ENCODE data around the gene HSPG2.
"Not testable (repeated sequence)": the region's sequence is repeated elsewhere in the genome, so short reads cannot be mapped to it uniquely, and the experiment has no call there.

HSPG2 gene

DNA sequence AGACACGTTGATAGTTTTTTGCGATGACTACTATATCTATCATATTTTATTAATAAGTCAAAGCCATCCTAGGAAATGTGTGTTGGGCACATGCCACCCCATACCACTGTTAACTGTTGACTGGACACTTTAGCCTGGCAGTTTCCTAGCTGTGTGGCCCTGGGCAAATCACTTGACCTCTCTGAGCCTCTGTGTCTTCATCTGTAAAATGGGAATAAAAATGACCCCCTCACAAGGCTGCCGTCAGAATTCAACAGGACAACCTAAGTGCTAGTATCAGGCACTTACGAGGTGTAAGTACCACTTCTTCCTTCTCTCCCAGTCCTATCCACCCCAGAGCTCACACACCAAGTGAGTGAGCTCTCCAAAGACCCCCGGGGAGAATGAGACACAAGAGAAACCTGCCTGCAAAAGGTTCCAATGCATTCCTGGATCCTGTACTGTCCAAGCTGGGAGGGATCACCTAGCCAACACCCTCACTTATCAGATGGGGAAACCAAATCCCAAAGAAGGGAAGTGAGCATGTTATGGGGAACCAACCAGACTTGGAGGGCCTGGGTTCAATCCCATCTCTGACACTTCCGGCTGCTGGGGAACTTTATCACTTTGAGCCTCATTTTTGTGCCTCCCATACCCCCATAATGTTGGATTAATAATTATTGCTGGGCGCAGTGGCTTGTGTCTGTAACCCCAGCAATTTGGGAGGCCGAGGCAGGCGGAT, 24.9 kb downstream of the HSPG2 start:
- no peak for DNase-seq (ENCODE audit: low read depth, low spot score)

DNA sequence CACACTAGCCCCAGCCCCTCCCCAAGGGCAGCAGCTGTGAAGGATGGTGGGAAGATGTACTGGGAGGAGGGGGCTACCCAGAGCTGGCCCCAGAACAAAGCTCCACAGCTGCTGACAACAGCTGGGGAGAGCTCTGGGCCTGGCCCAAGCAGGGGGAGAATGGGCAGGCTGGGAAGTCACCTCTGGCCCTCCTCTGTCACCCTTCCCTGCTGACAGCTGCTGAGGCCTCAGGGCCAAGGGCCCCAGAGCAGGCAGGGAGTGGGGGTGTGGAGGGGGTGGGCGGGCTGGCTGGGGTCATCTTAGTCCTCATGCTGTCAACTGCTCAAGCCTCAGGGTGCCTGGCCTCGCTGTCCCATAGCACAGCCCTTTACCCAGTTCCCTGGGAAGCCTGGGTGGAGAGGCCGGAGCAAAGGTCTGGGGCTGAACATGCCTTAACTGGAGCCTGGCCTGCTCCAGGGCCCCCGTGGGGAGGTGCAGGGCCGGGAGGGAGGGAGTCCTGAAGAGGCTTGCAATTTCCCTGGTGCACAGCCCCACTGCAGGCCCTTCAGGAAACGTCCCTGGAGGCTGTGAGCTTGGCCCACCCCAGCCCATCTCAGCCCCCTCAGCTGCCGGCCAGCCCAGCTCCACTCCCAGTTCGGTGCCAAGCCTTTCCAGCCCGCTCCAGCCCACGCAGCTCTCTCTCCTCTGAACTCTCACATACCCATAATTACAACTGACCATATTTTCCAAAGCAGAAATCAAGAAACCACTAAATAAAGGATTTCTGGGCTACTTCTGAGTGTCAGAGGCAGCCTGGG, 25.7 kb downstream of the HSPG2 start:
- no peak for DNase-seq (ENCODE audit: low read depth, low spot score)

DNA sequence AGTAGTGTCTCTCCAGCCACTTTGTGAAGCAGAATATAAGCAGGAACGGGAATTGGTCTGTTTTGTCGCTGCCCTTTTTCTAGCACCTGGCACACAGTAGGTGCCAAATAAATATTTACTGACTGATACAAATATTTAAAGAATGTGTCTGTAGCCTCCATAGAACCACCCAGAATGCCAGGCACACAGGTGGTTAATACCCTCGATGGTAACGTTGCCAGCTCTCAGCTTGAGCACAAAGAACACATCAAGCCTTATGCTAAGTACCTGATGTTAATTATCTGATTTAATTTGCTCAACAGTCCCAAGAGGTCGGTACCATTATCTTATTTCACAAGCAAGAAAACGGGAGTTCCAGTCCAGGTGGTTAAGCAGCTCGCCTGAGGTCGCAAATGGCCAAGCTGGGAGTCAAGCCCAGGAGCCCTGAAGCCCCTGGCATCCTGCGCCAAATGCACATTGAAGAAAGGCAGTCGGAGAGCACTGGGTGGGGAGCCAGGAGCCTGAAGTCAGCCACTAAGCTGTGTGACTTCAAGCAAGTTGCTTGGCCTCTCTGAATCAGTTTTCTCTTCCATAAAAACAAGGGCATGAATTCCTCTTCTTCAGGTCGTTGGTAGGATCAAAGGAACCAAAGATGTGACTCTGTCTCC, 26.4 kb downstream of the HSPG2 start:
- DNase-seq (ENCODE audit: low read depth, low spot score), result no peak

DNA sequence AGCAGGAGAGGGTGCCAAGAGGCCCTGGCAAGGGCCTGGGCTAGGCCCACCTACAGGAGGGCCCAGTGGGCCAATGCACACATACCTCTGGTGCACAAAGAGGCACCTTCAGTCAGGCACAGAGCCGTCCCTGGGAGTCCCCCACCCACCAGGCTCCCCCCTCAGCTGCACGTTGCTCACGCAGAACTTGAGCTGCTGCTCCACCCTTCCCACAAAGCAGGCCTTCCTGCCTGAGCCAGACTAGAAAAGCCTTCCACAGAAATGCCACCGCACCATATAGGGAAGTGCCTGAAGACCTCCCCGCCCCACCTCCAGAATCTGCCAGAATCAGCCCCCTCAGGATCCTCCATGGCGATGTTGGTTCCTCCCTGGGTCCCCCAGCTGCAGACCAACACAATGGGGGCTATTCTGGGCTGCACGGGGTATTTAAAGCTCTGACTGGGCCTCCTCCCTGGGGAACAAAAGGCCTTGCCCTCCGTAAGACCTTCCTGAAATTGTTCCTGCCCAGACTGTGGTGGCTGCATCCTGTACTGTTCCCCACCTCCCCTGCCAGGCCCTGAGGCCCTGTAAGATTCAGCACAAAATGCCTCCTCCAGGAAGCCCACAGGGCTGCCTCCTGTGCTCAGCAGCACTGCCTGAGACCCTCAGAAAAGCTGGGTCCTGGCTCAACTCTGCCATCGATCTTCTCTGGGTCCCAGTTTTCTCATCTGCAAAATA, 27.2 kb downstream of the HSPG2 start:
- DNase-seq (ENCODE audit: low read depth, low spot score), result no peak

DNA sequence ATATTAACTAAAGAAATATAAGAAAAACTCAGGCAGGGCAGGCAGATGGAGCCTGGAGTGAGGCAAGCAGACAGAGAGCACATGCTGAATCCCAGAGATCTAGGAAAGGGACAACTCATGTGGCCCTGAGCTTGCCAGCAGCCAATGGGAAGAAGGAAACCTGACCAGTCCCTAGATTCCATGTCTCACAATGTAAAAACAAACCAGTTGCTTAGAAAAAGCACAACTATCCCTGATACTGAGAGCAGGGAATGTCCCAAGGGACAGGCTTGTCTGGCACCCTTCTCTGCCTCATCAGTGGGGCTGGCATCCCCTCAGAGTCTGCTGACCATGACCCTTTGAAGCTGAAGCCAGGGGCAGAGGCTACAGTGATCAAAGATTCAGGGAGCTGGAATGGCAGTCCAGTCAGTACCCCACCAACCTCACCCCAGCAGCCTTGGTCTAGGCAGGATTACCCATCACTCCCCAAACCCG, 27.8 kb downstream of the HSPG2 start:
- no peak for DNase-seq (ENCODE audit: low read depth, low spot score)

DNA sequence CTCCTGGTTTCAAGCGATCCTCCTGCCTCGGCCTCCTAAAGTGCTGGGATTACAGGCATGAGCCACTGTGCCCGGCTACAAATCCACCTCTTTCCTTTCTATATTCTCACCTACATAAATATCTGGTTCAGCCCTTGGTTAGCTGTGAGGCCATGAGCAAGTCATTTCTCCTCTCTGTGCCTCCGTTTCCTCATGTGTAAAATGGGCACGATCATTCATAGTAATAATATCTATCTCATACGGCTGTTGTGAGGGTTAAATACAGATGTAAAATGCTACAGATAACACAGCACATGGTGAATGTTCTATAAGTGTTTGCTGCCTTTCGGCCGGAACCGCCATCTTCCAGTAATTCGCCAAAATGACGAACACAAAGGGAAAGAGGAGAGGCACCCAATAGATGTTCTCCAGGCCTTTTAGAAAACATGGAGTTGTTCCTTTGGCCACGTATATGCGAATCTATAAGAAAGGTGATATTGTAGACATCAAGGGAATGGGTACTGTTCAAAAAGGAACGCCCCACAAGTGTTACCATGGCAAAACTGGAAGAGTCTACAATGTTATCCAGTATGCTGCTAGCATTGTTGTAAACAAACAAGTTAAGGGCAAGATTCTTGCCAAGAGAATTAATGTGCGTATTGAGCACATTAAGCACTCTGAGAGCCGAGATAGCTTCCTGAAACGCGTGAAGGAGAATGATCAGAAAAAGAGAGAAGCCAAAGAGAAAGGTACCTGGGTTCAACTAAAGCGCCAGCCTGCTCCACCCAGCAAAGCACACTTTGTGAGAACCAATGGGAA, 29.2 kb downstream of the HSPG2 start:
- DNase-seq (ENCODE audit: low read depth, low spot score), result not testable (repeated sequence)

DNA sequence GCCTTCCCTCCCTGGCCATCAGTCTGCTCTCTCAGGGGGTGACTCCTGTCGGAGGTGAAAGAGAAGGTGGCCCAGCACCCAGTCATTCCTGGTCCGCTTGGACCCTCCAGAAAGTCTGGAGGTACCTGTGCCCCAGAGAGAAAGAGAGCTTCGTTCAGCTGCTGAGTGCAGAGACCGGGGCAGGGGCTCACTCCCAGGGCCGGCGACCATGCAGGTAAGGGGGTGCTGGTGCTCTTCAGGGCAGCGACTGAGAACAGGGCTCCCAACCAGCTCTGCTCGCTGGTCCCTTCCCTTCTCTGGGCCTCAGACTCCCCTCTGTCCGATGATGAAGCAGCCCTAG, 30.1 kb downstream of the HSPG2 start:
- DNase-seq (ENCODE audit: low read depth, low spot score), result no peak

DNA sequence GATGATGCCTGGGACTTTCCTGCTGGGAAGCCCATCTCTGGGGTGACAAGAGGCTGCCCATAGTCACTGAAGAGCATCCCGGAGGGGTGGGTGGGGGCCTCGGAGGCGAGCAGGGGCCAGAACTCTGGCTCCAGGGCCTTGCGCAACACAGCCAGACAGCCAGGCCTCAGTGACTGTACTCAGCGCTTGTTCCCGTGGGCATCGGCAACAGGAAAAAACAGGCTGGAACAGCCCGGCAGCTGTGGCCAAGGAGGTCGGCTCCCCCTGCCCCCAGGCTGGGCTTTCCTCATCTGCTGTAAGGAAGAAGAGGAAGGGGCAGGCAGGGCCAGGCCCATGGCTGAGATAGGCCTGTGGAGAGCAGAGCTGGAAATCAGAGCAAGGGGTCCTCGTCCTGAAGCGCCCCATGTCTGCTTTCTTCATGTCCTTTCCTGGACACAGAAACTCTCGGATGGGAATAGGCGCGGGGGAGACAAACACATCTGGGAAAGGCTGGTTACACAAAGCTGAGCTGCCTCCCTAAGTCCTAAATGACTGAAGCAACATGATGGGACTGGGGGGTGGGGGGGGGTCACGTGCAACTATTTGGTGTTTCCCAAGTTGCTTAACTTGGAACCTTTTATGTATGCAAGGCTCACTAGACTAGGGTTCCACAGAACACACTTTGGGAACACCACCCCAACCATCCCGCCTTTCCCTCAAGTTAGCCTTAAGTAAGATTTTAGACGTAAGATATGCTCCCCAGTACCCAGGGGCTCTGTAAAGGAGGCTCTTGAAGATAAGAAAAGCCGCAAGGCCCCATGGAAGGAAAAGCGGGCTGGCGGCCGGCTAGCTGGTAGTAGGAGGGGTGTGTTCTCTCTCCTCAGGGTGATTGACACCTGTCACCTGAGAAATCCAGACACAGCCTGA, 30.7 kb downstream of the HSPG2 start:
- no peak for DNase-seq (ENCODE audit: low read depth, low spot score)

DNA sequence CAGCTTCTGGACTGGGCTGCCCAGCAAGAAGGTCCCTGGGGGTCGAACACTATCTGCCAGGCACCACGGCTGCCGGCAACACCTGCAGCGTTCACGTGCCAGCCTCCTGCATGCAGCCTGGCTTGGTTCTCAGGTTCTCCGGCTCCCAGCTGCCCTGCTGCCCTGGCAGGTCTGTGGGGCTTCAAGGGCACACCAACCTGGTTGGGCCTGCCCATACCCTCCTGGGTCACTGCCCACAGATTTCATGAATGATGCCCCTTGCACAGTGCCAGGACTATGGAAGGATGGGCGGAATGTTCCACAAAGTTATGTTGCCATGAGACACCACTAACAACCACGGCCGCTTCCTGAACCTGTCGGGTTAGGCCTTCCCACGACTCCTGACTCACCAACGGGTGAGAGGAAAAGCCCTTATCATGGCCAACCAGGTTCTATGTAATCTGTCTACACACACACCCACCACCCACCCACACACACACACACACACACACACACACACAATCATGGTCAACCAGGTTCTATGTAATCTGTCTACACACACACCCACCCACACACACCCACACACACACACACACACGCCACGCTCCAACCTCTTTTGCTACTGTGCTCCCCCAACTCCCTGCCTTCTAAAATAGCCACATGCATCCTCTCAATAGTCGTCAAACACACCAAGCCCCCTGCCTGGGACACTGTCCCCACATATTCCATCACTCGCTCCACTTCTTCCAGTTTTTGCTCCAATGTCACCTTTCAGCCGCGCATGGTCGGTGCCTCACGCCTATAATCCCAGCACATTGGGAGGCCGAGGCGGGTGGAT, 32.2 kb downstream of the HSPG2 start:
- no peak for DNase-seq (ENCODE audit: low read depth, low spot score)

DNA sequence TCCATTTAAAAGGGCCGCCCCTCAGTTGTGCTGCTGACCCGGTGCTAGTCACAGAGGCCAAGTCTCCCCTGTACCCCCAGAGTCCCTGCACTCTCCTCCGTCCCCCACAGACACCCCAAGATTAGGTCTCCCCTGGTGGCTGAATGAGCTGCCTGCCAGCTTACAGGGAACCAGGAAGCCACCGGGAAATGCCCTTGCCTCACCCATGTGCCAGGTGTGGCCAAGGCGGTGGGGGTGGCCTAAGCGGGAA, 32.7 kb downstream of the HSPG2 start:
- no peak for DNase-seq (ENCODE audit: low read depth, low spot score)

DNA sequence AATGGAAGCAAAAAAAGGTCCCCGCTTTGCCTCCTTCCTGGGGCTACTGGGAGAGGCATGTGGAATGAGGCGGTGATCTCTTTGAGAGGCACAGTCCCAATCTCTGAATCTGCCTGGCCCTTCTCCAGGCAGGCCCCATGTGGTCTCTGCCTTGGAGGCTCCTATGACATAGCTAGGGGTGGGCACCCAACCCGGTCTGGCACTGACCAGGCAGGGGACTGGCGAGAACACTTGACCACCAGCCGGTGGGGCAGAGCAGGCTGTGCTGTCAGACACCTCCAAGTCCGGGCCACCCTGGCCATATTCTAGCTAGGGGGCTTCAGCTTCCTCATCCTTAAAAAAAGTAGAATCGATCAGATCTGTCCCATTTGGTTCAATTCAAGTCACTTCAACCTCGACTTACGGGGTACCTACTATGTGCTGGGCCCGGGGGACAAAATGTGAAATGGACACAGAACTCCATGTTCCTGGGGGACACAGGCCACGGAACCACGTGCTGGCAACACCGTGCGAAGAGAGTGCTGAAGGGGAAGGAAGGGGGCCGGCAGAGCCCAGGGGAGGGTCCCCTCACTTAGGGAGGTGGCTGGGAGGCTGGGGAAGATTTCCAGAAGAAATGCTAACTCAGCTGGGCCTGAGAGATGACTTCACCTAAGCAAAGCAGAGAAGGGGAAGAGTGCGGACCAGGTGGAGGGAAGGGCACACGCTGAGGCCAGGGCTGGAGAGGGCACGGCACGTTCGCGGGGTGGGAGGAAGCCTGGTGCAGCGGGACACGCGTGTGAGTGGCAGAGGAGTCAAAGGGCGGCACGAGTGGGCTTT, 33.3 kb downstream of the HSPG2 start:
- no peak for DNase-seq (ENCODE audit: low read depth, low spot score)

DNA sequence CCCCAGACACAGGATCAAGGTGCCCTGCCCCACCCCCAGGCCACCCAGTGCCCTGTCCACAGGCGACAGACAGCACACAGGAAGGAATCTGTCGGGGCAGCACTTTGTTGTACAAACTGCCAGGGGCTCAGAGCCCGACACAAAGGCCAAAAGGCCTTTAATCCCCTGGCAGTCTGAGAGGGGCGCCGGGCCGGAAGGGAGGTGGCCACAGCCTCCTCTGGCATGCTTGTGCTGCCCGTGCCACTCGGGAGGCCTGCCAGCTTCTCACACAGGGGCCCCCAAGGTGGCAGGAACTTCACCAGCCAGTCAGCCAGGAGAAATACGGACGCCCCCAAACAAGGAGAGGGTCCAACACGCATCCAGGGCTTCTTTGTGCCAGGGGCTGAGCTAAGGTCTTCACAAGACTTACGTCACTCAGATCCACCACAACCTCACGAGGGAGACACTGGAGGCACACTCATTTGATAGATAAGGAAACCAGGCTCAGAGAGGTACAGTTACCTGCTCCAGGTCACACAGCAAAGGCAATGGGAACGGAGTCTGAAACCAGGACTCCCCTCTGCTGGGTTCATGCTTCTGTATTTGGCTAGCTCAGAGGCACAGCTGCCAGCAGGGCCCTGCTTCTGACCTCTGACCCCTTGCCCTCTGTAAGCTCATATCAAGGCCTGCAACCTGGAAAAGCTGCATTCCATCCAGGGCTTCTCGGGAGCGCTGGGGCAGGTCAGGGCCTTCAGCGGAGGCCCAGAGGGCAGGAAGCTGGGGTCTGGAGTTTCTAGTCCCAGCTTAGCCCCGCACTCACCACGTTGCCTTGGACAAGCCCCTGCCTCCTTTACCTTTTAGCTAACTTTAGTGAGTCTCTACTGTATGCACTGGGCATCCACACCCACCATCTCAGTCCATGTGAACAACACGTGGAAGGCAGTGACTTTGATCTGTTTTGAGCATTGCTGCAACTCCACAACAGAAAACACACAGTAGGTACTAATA, 34.8 kb downstream of the HSPG2 start:
- no peak for DNase-seq (ENCODE audit: low read depth, low spot score)

DNA sequence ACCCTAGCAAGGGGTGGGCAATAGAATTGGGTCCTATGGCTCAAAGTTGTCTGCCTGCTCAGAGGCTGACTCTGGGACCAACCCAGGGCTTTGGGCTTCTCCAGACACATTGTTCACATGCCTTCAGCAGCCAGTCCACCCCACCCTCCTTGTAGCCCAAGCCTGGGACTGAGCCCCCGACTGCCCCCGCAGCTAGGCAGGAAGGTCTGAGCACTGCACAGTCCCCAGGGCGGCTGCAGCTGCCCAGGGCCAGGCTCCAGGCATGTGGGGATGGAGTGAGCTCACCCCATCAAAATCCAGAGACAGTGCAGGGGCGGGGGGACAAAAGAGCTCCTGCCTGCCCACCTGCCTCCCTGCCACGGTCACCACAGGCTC, 35.6 kb downstream of the HSPG2 start:
- no peak for DNase-seq (ENCODE audit: low read depth, low spot score)

DNA sequence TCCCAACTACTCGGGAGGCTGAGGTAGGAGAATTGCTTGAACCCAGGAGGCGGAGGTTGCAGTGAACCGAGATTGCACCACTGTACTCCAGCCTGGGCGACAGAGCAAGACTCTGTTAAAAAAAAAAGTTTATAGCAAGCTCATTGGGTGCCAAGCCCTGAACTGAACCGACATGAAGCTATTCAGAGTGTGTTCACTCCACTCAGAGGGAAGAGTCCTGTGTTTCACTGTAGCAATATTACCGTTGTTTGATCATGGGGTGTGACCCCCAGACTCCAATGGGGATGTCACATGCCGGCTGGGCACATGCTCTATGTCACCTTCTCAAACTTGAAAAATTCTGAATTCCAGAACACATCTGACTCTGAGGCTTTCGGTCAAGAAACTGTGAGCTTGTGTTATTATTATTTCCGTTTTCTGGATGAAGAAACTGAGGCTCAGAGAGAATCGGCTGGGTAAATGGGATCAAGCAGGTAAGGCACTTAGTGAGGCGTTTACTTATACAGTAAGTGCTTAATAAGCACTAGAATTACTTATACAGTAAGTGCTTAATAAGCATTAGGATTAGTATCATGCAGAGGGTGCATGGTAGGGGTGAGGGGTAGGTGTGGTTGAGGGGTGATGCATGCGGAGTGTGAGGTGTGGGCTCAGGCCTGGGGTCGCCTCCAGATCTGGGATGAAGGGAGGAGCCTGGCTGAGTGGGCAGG, 36.2 kb downstream of the HSPG2 start:
- no peak for DNase-seq (ENCODE audit: low read depth, low spot score)

DNA sequence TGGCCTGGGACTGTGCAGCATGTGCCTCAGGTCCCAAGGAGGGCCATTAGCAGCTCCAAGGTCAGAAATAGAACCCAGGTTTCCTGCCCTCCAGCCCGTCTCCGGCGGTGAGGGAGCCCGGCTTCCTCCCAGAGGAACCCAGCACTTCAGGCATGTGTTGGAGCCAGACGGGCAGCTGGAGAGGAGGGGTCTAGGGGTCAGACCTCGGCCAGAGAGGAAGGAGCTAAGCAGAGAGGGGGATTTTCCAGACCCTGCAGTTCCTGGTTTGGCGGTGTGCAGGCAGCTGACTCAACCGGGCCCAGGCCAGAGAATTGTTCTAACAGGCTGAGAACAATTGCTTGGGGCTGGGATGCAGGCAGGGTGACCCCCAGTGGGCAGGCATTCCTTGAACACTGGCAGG, 37.1 kb downstream of the HSPG2 start:
- no peak for DNase-seq (ENCODE audit: low read depth, low spot score)

DNA sequence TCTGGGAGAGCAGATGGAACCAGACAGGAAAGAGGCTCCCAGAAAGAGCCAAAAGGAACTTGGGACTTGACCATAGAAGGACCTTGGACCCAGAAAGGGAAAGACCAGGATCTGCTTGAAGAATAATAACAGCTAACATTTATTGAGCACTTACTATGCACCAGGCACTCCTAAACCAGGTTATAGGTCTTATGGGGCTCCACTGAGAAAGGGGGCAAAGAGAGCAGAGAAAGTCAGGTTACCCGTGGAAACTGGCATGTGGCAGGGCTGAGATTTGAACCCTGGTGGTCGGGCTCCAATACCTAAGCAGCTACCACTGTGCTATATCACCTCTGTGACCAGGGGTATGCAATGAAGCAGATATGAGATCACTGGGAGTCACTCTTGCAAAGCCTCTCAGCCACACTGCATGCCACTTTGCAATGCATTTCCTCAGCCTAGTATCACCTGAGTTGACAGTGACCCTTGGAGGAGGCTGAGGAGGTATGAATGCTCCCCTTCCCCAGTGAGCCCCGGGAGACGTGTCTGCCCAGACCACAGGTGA, 37.8 kb downstream of the HSPG2 start:
- no peak for DNase-seq (ENCODE audit: low read depth, low spot score)

Measured in activated CD4-positive, CD25-positive, alpha-beta regulatory T cell treated with anti-CD3 and anti-CD28 coated beads, Interleukin-2, amount 50 U/mL, for 16 hours (primary cell).